ENCODE results near the gene KCNJ6. TPM values are rescaled to one million over a fixed set of nuclear protein-coding genes. Genes with fewer than 3 reads are reported as not detected.

The KCNJ6 gene
- total and polyA plus RNA-seq, 8 donors: 0.03 to 0.28 (median 0.17) TPM

DNA sequence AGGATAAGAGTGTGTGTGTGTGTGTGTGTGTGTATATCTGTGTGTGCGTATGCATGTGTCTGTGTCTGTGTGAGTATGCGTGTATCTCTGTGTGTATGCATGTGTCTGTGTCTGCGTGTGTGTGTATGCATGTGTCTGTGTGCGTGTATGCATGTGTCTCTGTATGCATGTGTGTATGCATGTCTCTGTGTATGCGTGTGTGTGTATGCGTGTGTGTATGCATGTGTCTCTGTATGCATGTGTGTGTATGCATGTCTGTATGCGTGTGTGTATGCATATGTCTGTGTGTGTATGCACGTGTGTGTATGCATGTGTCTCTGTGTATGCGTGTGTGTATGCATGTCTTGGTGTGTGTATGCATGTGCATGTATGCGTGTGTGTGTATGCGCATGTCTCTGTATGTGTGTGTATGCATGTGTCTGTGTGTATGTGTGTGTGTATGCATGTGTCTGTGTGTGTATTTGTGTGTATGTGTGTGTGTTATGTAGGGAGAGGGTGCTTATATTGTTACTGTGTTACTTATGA, 301.8 kb downstream of the KCNJ6 start:
- no peaks in the 10 kb centered on the region for H3K9me3 ChIP-seq
- ATAC-seq (no peak), DNase-seq (no peak)
- no peaks in the 10 kb centered on the region for H3K27me3 ChIP-seq
- intact Hi-C loops (cut with DNase I): no loop called here
- no peaks in the 10 kb centered on the region for H3K4me1 ChIP-seq
- H3K36me3 ChIP-seq: no peaks in the 10 kb centered on the region
- TF ChIP-seq, protein P1, sequence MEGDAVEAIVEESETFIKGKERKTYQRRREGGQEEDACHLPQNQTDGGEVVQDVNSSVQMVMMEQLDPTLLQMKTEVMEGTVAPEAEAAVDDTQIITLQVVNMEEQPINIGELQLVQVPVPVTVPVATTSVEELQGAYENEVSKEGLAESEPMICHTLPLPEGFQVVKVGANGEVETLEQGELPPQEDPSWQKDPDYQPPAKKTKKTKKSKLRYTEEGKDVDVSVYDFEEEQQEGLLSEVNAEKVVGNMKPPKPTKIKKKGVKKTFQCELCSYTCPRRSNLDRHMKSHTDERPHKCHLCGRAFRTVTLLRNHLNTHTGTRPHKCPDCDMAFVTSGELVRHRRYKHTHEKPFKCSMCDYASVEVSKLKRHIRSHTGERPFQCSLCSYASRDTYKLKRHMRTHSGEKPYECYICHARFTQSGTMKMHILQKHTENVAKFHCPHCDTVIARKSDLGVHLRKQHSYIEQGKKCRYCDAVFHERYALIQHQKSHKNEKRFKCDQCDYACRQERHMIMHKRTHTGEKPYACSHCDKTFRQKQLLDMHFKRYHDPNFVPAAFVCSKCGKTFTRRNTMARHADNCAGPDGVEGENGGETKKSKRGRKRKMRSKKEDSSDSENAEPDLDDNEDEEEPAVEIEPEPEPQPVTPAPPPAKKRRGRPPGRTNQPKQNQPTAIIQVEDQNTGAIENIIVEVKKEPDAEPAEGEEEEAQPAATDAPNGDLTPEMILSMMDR (IDR thresholded peaks at IDR 0.05): no peak
- no peak overlapping the region for H3K27ac ChIP-seq
- H3K4me3 ChIP-seq: no peak overlapping the region

- no peak overlapping the region for H3K4me3 ChIP-seq
- H3K27ac ChIP-seq: no peak overlapping the region
- H3K9me3 ChIP-seq: no peaks in the 10 kb centered on the region
- DNase-seq (no peak), ATAC-seq (no peak)
- TF ChIP-seq, protein P1 (IDR thresholded peaks at IDR 0.05): no peak
- H3K4me1 ChIP-seq: no peaks in the 10 kb centered on the region
- no peaks in the 10 kb centered on the region for H3K27me3 ChIP-seq
- intact Hi-C loops (cut with DNase I): no loop called here
- H3K36me3 ChIP-seq: no peaks in the 10 kb centered on the region
These were observed 309.2 kb downstream of the KCNJ6 start for GRCh38 chr21:37607081-37607480.

DNA sequence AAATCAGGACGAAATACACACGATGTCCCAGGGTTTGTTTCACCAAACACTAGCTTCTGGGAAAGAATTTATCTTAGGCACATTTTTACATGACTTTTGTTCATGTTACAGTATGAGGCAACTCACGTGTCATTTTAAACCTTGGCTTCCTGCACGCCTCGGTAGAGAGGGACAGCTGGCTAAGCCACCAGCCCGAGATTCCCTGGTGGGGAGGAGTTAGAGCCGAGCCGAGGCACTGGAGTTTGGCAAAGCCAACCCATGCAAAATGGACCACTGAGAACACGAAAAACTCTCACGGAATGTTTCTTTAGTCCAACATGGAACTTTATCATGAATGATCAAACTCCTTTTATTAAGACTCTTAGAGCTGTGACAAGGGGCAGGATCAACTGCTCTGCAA, 309.7 kb downstream of the KCNJ6 start:
- DNase-seq: no peak
- Histone ChIP-seq H3K9me3 (no peaks in the 10 kb centered on the region), H3K36me3 (no peaks in the 10 kb centered on the region), H3K27ac (no peak overlapping the region), H3K4me1 (no peaks in the 10 kb centered on the region), H3K4me3 (no peak overlapping the region), H3K27me3 (no peaks in the 10 kb centered on the region)
- TF ChIP-seq, protein P1 (IDR thresholded peaks at IDR 0.05): no peak
- intact Hi-C loops (cut with DNase I): no loop called here
- no peak for ATAC-seq

GRCh38 chr21:37605006-37605405, 311.3 kb downstream of the KCNJ6 start:
- Histone ChIP-seq H3K9me3 (no peaks in the 10 kb centered on the region), H3K27me3 (no peaks in the 10 kb centered on the region), H3K4me1 (no peaks in the 10 kb centered on the region), H3K4me3 (no peak overlapping the region), H3K36me3 (no peaks in the 10 kb centered on the region), H3K27ac (no peak overlapping the region)
- TF ChIP-seq, protein P1 (IDR thresholded peaks at IDR 0.05): no peak
- intact Hi-C loops (cut with DNase I): no loop called here
- DNase-seq (no peak), ATAC-seq (no peak)

GRCh38 chr21:37603129-37603528, 313.1 kb downstream of the KCNJ6 start:
- DNase-seq (no peak), ATAC-seq (no peak)
- H3K27ac ChIP-seq: no peak overlapping the region
- H3K9me3 ChIP-seq: no peaks in the 10 kb centered on the region
- TF ChIP-seq, protein P1 (IDR thresholded peaks at IDR 0.05): no peak
- H3K36me3 ChIP-seq: no peaks in the 10 kb centered on the region
- no peak overlapping the region for H3K4me3 ChIP-seq
- H3K27me3 ChIP-seq: no peaks in the 10 kb centered on the region
- H3K4me1 ChIP-seq: no peaks in the 10 kb centered on the region
- intact Hi-C loops (cut with DNase I): no loop called here
